Measurements from ENCODE around the gene ZNF396.

The ZNF396 gene

DNA sequence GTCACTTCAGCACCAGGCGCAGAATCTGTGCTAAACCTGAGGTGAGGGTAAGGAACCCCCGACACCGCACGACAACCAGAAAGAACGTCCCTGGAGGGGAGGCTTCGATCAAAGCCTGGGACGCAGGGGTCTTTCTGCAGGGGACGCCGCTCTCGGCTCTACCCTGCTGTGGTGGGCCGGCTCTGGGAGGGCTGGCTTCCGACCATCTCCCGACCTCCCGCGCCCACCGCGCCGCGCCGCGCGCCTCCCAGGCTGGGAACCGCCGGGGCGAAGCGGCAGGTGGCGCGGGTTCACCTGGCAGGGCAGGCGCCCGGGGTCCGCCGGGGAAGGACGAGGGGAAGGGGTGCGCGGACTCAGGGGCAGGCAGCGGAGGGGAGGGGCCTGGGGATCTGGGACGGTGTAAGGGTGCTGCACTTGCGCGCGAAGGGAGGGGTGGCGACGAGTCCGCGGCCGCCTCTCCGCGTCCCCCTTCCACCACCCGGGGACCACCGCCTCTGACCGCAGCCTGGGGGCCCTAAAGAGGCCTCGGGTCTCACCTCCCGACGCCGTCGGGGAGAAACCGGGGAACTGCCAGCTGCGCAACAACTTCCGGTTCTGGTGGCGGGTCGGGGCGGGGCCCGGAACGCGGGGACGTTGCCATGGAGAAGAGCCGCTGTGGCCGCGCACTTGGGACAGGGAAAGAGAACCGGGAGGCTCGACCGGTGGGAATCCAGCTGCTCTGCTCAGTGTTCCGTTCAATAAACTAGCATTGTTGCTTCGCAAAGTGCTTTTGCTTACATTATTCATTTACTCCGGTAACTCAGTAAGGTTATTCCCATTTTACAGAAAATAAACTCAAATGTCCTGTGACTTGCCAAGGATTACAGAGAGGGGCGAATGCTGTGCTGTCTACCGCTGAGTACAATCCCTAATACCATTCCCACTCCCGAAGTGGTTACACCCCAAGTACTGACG is at the start of gene ZNF396:
Gene ZNF396, minus strand, starts transcription at position 596 of the 954 bp plus-strand sequence. CDS start 3,045 bp downstream, outside the sequence.
- peak; percentile 47 to 63 (median 51) for DNase-seq (ENCODE audit: low read depth in 4 of 4, low spot score in 1 of 4)

DNA sequence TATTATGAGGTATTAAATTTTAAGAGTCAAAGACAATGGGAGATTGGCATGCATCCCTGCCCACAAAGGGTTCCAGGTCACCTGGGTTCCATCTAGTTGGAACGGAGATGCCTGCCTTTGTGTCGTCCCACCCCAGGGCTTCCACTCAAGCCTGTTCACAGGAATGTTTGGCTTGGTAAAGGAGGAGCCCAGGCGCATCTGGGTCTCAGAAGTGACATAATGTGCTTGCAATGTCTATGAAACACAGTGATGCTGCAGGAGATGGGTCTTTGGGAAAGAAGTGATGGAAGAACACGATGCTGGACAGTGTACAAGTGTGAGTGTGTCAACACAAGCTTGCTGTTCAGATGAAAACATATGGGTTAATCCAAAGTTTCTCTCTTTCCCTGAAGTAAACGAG is 49.6 kb upstream of the ZNF396 start:
- DNase-seq (ENCODE audit: low read depth in 4 of 4, low spot score in 1 of 4): no peak

DNA sequence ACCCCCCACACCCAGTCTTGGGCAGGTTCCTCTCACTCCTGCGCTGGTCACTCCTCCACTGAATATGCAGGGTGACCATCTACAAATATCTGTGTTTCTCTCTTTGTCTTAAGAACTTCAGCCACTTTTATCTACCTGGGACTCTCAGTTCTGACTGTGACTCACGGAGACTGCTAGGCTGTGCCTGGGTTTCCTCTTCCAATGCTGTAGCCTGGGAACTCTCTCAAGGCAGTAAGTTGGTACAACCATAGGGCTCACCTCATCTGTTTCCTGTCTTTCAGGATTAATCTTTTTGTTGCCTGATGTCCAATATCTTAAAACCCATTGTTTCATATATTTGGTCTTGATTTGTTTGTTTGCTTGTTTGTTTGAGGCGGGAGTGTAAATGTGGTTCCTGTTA is 47.2 kb upstream of the ZNF396 start:
- no peak for DNase-seq (ENCODE audit: low read depth in 4 of 4, low spot score in 1 of 4)

DNA sequence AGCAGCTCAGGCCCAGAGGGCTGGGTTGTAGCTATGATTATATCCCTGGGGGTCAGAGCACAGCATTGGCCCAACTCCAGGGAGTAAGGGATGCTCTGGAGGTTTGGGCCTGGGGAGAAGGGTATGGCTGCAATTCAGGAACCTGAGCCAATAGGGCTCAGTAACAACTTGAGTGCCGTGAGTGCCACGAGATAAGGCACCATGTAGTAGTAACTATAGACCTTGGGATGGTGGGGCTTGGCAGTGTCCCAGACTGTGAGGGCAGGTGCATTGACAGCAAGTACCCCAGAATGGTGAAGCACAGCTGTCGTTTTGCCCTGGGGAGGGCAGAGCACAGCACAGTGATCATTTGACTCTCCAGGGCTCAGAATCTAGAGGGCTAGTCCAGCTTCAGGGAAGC is 45.1 kb upstream of the ZNF396 start:
- no peak for DNase-seq (ENCODE audit: low read depth in 4 of 4, low spot score in 1 of 4)

DNA sequence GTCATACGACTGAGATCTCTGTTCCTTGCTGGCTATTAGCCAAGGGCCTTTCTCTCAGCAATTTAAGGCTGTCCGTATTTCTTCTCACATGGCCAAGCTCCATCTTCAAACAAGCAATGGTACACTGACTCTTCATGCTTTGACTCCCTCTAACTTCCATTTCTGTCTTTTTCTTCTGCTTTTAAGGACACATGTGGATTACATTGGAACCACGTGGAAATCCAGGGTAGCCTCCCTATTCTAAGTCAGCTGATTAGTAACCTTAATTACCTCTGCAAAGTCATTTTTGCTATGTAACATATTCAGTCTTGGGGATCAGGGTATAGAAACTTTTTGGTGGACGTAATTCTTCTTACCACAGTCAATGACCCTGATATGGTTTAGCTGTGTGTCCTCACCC is 41.5 kb upstream of the ZNF396 start:
- no peak for DNase-seq (ENCODE audit: low read depth in 4 of 4, low spot score in 1 of 4)

DNA sequence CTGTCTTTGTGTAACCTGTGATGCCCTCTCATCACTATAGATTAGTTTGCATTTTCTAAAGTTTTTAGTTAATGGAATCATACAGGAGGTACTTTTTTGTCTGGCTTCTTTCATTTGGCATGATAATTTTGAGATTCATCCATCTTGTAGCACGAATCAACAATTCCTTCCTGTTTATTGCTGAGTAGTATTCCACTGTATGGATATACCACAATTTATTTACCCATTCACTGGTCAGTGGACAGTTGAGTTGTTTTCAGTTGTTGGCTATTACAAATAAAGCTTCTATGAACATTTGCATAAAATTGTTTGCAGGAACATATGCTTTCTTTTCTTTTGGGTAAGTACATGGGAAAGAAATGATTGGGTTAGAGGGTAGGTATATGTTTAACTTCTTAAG is 40.1 kb upstream of the ZNF396 start:
- DNase-seq (ENCODE audit: low read depth in 4 of 4, low spot score in 1 of 4): no peak

DNA sequence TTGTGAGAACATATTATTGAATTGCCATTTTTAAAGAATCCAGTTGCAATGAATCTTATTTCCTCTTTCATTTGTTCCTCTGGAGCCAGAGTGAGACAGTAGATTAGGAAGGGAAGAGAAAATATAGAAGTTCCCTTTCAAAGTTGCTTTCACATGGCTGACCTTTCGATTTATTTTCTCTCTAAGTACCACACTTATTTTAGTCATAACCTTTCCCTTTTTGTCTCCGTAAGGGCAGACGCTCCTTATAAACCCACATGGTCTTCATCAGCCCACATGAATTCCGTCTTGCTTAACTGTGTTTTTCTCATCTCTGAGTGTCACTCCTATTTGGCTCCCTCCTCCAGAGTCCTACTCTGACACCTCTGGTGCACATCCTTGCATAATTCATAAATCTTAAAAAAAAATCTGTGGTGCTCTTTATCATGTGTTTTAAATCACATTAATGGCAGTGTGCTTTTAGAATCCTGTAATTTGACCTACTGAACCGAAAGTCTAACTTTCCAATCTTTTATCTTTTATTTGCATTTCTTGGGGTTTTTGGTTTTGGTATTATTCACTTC is 38.5 kb upstream of the ZNF396 start:
- no peak for DNase-seq (ENCODE audit: low read depth in 4 of 4, low spot score in 1 of 4)

DNA sequence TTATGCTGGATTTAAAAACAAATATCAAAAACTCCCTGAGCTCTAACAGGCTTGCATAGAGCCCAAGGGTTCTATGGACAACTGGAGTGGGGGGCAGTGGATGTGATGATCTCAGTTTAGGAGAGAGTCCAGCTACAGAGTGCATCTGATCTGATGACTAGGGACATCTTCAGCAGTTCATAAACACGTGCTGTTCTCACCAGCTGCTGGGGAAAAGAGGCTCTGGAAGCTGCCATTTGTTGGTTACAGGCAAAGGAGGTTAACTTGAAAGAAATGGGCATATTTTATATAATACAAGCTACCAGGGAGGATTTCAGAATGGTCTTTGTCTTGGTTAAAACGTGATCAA is 36.0 kb upstream of the ZNF396 start:
- no peak for DNase-seq (ENCODE audit: low read depth in 4 of 4, low spot score in 1 of 4)

DNA sequence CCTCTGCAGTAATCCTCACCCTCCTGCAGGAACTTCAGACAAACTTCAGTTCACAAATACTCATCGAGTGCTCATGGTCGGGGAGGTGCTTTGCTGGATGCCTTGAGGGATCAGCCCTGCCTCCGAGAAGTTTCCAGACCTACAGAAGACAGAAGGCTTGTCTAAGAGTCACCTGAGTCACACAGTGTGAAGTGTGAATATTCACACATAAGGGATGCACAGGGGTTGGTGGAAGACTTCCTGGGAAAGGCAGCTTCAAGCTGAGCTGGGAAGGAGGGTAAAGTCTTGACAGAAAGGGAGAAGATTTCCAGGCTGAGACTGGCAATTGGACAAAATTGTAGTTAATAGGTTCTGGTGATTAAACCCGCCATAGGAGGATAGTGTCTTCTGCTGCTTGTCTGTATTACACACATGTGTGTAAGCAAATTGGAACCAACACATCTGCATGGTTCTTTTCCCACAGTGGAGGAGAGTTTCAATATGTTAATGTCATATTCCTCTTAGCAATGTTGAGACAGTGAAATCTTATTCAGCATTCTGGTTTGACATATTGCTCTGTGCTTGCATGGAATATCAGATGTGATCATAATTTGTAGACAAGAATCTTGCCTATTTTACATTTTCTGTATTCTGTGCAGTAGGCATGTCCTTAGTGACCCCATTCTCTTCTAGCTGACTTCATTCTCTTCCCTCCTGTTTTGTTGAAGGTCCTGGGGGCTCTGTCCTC is 34.7 kb upstream of the ZNF396 start:
- DNase-seq (ENCODE audit: low read depth in 4 of 4, low spot score in 1 of 4): no peak

DNA sequence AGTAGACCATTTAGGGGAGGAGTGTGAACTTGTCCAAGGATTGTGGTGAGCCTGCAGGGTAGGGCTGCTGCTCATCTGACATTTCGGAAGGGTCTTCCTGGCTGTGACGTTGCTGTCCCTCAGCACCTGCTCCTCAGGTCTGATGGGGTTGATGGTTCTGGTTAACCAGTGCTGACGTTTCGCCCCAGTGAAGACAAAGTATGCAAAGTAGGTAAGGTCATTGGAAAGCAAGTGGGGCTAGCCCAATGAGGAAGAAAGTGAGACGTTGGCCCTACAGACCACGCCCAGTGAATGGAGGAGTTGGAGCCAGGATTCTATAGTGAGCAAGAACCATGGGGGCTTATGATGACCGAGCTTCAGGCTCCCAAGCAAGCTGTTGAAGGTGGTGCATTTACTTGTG is 33.4 kb upstream of the ZNF396 start:
- DNase-seq (ENCODE audit: low read depth in 4 of 4, low spot score in 1 of 4): no peak

DNA sequence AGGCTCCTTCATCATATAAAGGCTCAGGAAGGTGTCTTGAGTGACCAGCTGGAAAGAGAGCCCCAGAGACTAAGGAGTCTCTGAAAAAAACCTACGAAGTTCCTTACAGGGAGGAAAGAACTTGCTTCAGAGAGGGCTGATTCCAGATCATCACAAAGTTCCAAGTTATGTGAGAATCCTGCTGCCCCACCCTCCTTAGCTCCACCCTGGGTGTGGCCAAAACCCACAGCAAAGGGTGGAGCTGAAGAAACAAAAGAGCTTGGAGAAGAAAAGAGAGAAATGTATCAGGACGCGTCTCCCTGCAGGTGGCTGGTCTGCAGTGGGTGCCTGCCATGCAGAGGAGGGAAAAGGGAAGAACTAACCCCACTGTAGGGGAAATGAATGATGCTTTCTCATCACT is 32.8 kb upstream of the ZNF396 start:
- no peak for DNase-seq (ENCODE audit: low read depth in 4 of 4, low spot score in 1 of 4)

DNA sequence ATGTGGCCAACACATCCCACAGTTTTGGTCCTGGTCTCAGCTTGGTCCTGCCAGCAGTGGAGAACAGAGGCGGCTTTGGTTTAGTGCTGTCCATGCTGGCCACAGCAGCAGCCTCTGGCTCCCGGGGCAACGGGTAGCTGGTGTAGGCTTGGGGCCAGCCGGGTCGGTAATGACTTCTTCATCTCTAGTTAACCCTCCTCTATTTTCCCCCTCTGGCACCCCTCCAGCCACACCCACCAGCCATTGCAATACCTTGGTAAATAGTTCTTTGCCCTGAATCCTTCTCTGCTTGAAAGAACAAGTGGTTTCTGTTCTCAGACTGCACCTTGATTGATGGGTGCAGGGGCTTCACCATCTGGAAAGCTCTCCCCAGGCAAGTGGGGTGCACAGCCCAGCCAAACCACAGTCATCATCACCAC is 31.7 kb upstream of the ZNF396 start:
- DNase-seq (ENCODE audit: low read depth in 4 of 4, low spot score in 1 of 4): no peak

DNA sequence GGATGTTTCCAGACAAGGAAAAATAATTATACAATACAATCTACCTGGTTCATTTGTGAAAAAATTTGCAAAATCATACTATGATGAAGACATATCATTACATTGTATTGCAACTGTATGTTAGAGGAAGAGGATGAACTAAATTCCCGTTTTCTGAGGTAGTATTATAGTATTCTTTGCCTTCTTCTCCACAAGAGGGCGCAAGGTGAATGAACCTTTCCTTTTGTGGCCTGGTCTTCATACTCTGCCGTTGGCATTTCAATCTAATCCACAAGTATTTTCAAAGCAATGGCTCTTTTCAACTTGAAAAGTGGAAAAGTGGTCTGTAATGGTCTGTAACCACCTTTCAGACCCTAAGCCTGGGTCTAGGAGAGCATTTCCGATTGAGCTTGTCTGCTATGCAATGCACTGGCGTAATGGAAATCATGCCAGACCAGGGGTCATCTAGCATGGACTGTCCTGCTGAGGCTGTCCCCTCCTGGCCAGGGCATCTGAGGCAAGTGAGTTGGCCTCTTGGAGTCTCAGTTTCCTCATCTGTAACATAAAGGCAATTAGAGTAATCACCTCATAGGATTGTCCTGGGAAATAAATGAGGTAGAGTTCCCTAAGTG is 30.8 kb upstream of the ZNF396 start:
- DNase-seq (ENCODE audit: low read depth in 4 of 4, low spot score in 1 of 4): peak in 3 of 4 experiments; percentile 16 to 32 (median 21)

DNA sequence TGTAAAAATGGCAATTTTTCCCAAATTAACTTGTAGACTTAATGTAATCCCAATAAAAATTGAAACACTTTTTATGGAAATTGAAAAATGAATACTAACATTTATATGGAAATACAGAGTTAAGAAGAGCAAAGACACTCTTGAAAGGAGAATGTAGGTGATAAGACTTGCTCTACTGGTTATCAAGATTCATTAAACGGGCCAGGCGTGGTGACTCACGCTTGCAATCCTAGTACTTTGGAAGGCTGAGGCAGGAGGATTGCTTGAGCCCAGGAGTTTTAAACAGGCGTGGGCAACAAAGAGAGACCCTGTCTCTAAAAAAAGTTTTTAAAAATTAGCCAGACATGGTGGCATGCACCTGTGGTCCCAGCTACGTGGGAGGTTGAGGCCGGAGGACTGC is 29.5 kb upstream of the ZNF396 start:
- DNase-seq (ENCODE audit: low read depth in 4 of 4, low spot score in 1 of 4): no peak

DNA sequence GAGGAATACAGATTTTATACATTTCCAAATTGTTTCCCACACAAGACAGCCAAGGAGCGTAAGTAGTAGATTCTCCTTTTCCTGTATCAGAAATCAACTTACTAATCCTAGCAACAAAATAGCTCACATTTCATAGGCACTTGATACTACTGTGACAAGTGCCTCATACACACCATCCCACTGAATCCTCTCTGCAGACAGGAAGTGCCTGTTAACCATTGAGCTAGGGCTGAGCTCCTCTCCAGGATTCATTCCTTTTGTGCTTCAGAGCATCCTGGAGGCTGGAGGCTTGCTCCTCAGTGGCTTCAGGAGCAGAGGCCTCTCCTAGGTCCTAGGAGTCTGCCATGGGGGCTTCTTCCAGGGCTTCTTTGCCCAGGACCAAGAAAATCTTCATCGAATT is 20.8 kb upstream of the ZNF396 start:
- no peak for DNase-seq (ENCODE audit: low read depth in 4 of 4, low spot score in 1 of 4)

DNA sequence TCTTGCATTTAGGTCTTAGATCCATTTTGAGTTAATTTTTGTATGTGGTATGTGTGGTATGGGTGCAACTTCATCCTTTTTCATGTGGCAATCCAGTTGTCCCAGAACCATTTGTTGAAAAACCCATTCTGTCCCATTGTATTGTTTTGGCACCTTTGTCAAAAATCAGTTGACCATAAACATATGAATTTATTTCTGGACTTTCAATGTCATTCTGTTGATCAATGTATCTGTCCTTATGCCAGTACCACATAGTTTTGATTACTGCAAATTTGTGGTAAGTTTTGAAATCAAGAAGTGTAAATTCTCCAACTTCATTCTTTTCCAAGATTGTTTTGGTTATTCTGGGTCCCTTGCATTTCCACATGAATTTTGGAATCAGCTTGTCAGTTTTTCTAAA is 16.6 kb upstream of the ZNF396 start:
- DNase-seq (ENCODE audit: low read depth in 4 of 4, low spot score in 1 of 4): no peak

DNA sequence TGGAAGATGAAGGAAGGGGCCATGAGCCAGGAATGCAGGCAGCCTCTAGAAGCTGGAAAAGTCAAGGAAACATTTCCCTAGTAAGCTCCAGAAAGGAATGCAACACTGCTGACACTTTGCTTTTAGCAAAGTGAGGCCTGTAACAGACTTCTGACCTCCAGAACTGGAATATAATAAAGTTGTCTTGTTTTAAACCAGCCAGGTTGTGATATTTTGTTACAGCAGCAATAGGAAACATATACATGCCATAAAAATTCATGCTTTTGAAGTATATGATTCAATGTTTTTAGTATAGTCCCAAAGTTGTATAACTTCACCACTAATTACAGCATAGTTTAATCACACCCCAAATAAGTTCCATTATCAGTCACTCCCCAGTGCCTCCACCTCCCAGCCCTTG is 15.2 kb upstream of the ZNF396 start:
- DNase-seq (ENCODE audit: low read depth in 4 of 4, low spot score in 1 of 4): no peak

DNA sequence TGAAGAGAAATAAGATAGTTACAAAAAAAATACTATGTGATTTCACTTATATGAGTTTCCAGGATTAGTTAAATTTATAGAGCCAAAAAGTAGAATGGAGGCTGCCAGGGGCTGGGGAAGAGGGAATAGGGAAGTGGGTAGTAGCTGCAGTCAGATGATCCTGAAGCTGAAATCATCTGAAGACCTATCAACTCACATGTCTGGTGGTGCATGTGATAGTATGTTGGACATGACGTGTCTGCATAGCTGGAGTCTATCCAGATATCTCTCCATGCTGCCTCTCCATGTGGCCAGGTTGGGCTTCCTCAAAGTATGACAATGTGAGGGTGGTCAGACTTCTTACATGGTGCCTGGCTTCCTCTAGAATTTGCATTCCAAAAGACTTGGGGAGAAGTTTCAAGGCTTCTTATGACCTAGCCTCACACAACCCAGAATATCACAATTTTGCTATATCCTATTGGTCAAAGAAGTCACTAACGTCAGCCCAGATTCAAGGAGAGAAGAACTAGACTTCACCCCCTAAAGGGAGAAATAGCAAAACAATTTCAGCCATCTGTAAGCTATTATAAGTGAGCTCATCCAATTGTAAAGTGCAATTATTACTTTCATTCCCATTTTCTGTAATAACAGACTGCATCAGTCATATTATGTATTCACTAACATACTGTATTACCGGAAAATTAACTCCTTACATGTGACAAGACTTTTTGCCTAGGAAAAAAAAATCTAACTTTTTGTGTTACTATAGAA is 14.0 kb upstream of the ZNF396 start:
- DNase-seq (ENCODE audit: low read depth in 4 of 4, low spot score in 1 of 4): no peak

DNA sequence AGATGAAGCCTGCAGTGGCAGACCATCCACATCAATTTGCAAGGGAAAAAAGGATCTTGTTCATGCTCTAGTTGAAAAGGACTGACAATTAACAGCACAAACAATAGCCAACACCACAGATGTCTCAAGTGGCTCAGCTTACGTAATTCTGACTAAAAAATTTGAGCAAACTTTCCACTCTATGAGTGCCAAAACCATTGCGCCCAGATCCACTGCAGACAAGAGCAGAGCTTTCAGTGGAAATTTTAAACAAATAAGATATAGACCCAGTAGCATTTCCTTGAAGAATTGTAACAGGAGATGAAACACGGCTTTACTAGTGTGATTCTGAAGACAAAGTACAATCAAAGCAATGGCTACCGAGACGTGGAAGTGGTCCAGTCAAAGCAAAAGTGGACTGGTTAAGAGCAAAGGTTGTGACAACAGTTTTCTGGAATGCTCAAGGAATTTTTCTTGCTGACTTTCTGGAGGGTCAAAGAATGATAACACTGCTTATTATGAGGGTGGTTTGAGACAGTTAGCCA is 12.0 kb upstream of the ZNF396 start:
- DNase-seq (ENCODE audit: low read depth in 4 of 4, low spot score in 1 of 4): no peak

DNA sequence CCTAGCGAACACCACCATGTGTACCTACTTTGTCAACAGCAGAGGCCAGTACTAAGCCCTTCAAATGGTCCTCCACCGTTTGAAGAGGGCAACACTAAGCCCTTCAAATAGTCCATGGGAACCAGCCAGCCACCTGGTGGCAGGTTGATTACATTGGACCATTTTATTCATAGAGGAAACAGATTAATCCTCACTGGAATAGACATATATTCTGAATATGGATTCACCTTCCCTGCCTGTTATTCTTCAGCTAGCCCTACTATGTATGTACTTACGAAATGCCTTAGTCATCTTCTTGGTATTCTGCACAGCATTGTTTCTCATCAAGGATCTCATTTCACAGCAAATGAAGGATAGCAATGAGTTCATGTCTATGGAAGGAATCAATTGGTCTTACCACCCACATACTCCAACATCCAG is 10.0 kb upstream of the ZNF396 start:
- no peak for DNase-seq (ENCODE audit: low read depth in 4 of 4, low spot score in 1 of 4)

Measured in stimulated activated CD4-positive, alpha-beta T cell treated with anti-CD3 and anti-CD28 coated beads, Interleukin-1b, Interleukin-23, amount 100 ng/mL, for 24 hours (primary cell).